Activated naive CD4-positive, alpha-beta T cell treated with anti-CD3 and anti-CD28 coated beads, Interleukin-2, amount 10 ng/mL, durations not matched to agents 7 days and 5 days (primary cell): Measurements from ENCODE around the gene EFS.
"Not testable (repeated sequence)": the region's sequence is repeated elsewhere in the genome, so short reads cannot be mapped to it uniquely, and the experiment has no call there.

ENCODE experiments used
- CTCF ChIA-PET: fragments of 350-600 bp; sonication (Branson Sonifier 250); formaldehyde crosslinking; loops from one replicate; lab custom pipeline; 2021; ENCODE audit warnings: antibody characterized with exemption; lab: Charles Lee
- DNase-seq: peaks from one replicate; pipeline ENCODE4 v3.0.0-alpha.2; 2020
- H3K27ac Mint-ChIP-seq: one replicate; pipeline ENCODE4 v1.8.0; 2021; ENCODE audit warnings: mild to moderate bottlenecking, moderate library complexity, mixed read lengths
- H3K27me3 Mint-ChIP-seq: one replicate; pipeline ENCODE4 v1.8.0; 2021; ENCODE audit warnings: mild to moderate bottlenecking, mixed read lengths
- H3K36me3 Mint-ChIP-seq: one replicate; pipeline ENCODE4 v1.8.0; 2021; ENCODE audit warnings: mixed read lengths
- H3K4me1 Mint-ChIP-seq: one replicate; pipeline ENCODE4 v1.8.0; 2021; ENCODE audit warnings: mixed read lengths
- H3K4me3 Mint-ChIP-seq: one replicate; pipeline ENCODE4 v1.8.0; 2021; ENCODE audit warnings: mild to moderate bottlenecking, moderate library complexity, mixed read lengths
- H3K9me3 Mint-ChIP-seq: one replicate; pipeline ENCODE4 v1.8.0; 2021; ENCODE audit warnings: mixed read lengths

EFS gene

DNA sequence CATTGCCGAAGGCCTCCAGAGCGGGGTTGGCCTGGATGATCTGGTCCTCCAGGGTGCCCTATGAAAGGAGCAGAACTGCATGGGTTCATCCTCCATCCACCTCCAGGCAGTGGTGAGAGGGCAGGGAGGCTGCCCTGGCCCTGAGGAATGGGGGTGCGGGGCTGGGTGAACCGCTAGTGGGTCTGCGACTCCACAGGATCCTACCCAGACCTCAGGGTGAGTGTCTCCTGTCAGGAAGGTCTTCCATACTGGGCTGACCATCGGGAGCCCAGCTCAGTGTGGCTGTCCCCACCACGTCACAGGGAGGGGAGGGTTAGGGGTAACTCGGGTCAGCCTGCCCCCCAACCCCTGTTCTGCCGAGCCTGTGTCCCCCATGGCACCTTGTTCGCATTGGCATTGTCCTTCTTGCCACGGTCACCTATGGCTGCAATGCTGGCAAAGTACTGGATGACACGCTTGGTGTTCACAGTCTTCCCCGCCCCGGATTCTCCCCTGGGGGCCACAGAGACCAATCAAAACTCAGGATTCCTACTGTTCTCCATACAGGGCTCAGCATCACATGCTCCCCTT is 39.4 kb upstream of the EFS start:
- no peak overlapping the region for H3K4me3 Mint-ChIP-seq
- no peaks in the 10 kb centered on the region for H3K9me3 Mint-ChIP-seq
- CTCF ChIA-PET = no interaction called here
- H3K27ac Mint-ChIP-seq = no peak overlapping the region
- DNase-seq = no peak
- H3K36me3 Mint-ChIP-seq = no peaks in the 10 kb centered on the region
- H3K27me3 Mint-ChIP-seq = peaks cover 21% of the 10 kb centered on the region
- no peaks in the 10 kb centered on the region for H3K4me1 Mint-ChIP-seq

GRCh38 chr14:23403908-23404307 is 38.9 kb upstream of the EFS start:
- Mint-ChIP-seq H3K27ac (no peak overlapping the region), H3K27me3 (peaks cover 19% of the 10 kb centered on the region)

GRCh38 chr14:23403139-23403438 is 38.1 kb upstream of the EFS start:
- Mint-ChIP-seq H3K27me3 (peaks cover 17% of the 10 kb centered on the region), H3K4me1 (no peaks in the 10 kb centered on the region), H3K4me3 (no peak overlapping the region), H3K27ac (no peak overlapping the region), H3K36me3 (no peaks in the 10 kb centered on the region), H3K9me3 (no peaks in the 10 kb centered on the region)
- CTCF ChIA-PET = no interaction called here
- DNase-seq = no peak

More at GRCh38 chr14:23403908-23404307, 38.9 kb upstream of the EFS start:
- Mint-ChIP-seq H3K4me1 (no peaks in the 10 kb centered on the region), H3K36me3 (no peaks in the 10 kb centered on the region), H3K9me3 (no peaks in the 10 kb centered on the region), H3K4me3 (no peak overlapping the region)
- no peak for DNase-seq
- CTCF ChIA-PET = no interaction called here

GRCh38 chr14:23402296-23403138 is 37.5 kb upstream of the EFS start:
- no peaks in the 10 kb centered on the region for H3K36me3 Mint-ChIP-seq
- no peaks in the 10 kb centered on the region for H3K9me3 Mint-ChIP-seq
- H3K27ac Mint-ChIP-seq = no peak overlapping the region
- peaks cover 22% of the 10 kb centered on the region for H3K27me3 Mint-ChIP-seq
- CTCF ChIA-PET = no interaction called here
- H3K4me3 Mint-ChIP-seq = no peak overlapping the region
- no peak for DNase-seq
- no peaks in the 10 kb centered on the region for H3K4me1 Mint-ChIP-seq

GRCh38 chr14:23401291-23401690 is 36.3 kb upstream of the EFS start:
- no peak for DNase-seq
- Mint-ChIP-seq H3K27ac (no peak overlapping the region), H3K27me3 (peaks cover 27% of the 10 kb centered on the region), H3K9me3 (no peaks in the 10 kb centered on the region), H3K4me1 (no peaks in the 10 kb centered on the region), H3K36me3 (no peaks in the 10 kb centered on the region), H3K4me3 (no peak overlapping the region)
- CTCF ChIA-PET = interaction anchor here (1.1 kb wide), 1 partner anchor 21 kb away, joined by 5 read pairs; no protein-coding TSS in a partner anchor

DNA sequence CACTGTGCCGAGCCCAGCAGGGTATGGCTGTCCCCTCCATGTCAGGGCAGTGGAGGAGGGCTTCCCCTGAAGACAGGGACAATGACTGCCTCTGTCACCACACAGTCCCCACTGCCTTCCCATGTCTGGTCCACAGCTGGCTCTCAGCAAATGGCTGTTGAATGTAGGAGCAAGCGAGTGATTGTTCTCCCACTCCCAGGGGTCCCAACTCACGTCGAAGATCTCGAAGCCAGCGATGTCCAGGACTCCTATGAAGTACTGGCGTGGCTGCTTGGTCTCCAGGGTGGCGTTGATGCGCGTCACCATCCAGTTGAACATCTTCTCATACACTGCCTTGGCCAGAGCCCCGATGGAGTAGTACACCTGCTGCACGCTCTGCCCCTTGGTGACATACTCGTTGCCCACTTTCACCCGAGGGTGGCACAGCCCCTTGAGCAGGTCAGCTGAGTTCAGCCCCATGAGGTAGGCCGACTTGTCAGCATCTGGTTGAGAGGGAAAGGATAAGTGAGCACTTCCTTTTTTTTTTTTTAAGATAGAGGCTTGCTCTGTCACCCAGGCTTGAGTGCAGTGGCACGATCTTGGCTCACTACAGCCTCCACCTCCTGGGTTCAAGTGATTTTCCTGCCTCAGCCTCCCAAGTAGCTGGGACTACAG is 35.7 kb upstream of the EFS start:
- CTCF ChIA-PET = interaction anchor here (1.1 kb wide), 1 partner anchor 21 kb away, joined by 5 read pairs; no protein-coding TSS in a partner anchor
- H3K27ac Mint-ChIP-seq, H3K4me3 Mint-ChIP-seq, H3K4me1 Mint-ChIP-seq, H3K9me3 Mint-ChIP-seq, DNase-seq, H3K36me3 Mint-ChIP-seq: not testable (repeated sequence)
- peaks cover 27% of the 10 kb centered on the region for H3K27me3 Mint-ChIP-seq

DNA sequence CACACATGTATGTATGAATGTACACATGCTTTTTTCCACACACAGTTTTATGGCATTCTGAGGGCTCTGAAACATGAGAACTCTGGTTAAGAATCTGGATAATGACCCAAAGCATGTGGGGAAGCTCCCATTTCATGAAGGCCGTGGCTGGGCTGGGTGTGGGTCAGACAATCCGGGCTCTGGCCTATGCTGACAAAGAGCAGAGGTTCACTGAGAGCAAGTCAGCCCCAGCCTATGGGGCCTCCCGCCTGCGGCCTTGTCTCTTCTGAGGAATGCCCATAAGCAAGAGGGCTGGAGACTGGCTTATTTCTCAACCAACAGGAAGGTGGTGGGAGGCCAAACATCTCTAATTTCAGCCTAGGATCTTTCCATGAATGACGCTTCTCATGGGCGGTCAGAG is 34.6 kb upstream of the EFS start:
- no peak overlapping the region for H3K27ac Mint-ChIP-seq

DNA sequence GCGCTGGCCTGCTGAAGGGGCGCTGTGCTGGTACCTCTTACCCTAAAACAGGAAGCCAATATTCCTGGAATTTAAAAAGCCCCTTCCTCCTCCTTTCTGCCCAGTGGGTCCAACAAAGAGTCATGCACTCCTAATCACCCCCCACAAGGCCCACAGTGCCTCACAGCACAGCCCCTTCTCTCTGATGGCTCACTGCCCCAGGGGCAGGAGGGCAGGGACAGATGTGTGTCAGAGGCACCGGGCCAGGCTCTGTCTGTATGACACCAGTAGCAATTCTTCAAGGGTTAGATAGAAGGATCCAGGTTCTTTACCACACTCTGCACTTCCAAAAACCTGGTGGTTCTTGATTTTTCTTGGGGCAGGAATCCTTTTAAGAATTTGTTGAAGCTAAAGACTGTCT is 34.2 kb upstream of the EFS start:
- CTCF ChIA-PET = no interaction called here
- H3K27me3 Mint-ChIP-seq = peaks cover 28% of the 10 kb centered on the region
- no peaks in the 10 kb centered on the region for H3K9me3 Mint-ChIP-seq

More for the DNA sequence above, 34.6 kb upstream of the EFS start:
- Mint-ChIP-seq H3K9me3 (no peaks in the 10 kb centered on the region), H3K4me1 (no peaks in the 10 kb centered on the region), H3K4me3 (no peak overlapping the region), H3K36me3 (no peaks in the 10 kb centered on the region), H3K27me3 (peaks cover 27% of the 10 kb centered on the region)
- CTCF ChIA-PET = no interaction called here
- DNase-seq = no peak

DNA sequence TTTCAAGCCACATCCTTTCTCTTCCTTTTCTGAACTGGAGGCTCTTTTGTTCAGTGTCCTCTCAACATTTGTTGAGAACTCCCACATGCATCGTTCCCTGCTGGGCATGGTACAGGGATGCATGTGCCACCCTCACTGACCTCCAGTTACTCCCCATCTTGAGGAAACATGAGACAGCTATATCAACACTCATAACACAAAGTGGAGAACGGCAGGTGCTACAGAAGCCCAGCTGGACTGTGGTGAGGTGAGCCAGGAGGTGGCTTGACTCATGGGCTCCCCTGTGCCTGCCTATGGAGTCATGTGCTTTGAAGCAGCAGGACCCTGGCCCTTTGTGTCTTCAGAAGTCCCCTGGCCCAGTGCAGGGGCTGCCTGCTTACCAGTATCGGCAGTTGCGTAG is 33.4 kb upstream of the EFS start:
- no peak overlapping the region for H3K4me3 Mint-ChIP-seq
- H3K36me3 Mint-ChIP-seq = no peaks in the 10 kb centered on the region
- no peak overlapping the region for H3K27ac Mint-ChIP-seq
- H3K9me3 Mint-ChIP-seq = no peaks in the 10 kb centered on the region
- H3K27me3 Mint-ChIP-seq = peaks cover 35% of the 10 kb centered on the region
- CTCF ChIA-PET = no interaction called here
- DNase-seq = no peak
- H3K4me1 Mint-ChIP-seq = no peaks in the 10 kb centered on the region

More for the DNA sequence above, 34.2 kb upstream of the EFS start:
- H3K4me1 Mint-ChIP-seq = no peaks in the 10 kb centered on the region
- no peak overlapping the region for H3K27ac Mint-ChIP-seq
- DNase-seq = no peak
- H3K4me3 Mint-ChIP-seq = no peak overlapping the region
- H3K36me3 Mint-ChIP-seq = no peaks in the 10 kb centered on the region

DNA sequence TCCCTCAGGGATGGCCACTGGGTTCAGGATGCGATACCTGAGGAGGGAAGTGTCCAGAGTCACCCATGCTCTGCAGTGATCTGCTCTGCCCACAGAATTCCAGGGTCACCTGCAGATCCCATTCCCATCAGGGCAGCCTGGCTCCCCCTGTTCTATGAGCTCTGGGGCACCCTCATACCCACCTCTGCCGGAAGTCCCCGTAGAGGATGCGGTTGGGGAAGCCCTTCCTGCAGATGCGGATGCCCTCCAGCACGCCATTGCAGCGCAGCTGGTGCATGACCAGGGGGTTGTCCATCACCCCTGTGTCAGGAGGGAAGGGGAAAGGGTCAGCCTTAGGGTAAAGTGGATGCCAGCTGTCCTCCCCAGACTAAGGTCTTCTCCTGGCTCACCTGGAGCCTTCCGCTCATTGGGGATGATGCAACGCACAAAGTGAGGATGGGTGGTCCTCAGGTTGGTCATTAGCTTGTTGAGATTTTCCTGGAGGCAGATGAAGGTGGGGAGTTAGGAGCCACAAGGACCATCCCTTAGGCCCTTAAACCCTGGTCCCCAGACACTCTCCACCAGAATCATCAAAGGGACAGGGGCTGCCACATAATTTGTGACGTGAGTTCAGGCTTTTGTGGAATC is 31.9 kb upstream of the EFS start:
- H3K27me3 Mint-ChIP-seq = peaks cover 35% of the 10 kb centered on the region
- no peak overlapping the region for H3K4me3 Mint-ChIP-seq
- CTCF ChIA-PET = interaction anchor here (0.7 kb wide), 1 partner anchor 163 kb away, joined by 3 read pairs; no protein-coding TSS in a partner anchor
- DNase-seq = no peak
- H3K9me3 Mint-ChIP-seq = no peaks in the 10 kb centered on the region
- no peak overlapping the region for H3K27ac Mint-ChIP-seq
- no peaks in the 10 kb centered on the region for H3K4me1 Mint-ChIP-seq
- no peaks in the 10 kb centered on the region for H3K36me3 Mint-ChIP-seq

- Mint-ChIP-seq H3K27me3 (peaks cover 33% of the 10 kb centered on the region), H3K27ac (no peak overlapping the region), H3K4me1 (no peaks in the 10 kb centered on the region), H3K4me3 (no peak overlapping the region), H3K9me3 (no peaks in the 10 kb centered on the region), H3K36me3 (no peaks in the 10 kb centered on the region)
- CTCF ChIA-PET = interaction anchor here (0.6 kb wide), 1 partner anchor 119 kb away, joined by 3 read pairs; no protein-coding TSS in a partner anchor
- no peak for DNase-seq
Measured at GRCh38 chr14:23396126-23396525, 31.2 kb upstream of the EFS start.

GRCh38 chr14:23392613-23393012 is 27.6 kb upstream of the EFS start:
- H3K27ac Mint-ChIP-seq = no peak overlapping the region
- no peak overlapping the region for H3K4me3 Mint-ChIP-seq
- CTCF ChIA-PET = interaction anchor here (0.7 to 1.0 kb wide), 3 partner anchors 12 to 128 kb away, joined by 3 to 4 read pairs (median 3); no protein-coding TSS in a partner anchor
- no peaks in the 10 kb centered on the region for H3K4me1 Mint-ChIP-seq
- H3K9me3 Mint-ChIP-seq = no peaks in the 10 kb centered on the region
- peaks cover 31% of the 10 kb centered on the region for H3K27me3 Mint-ChIP-seq
- H3K36me3 Mint-ChIP-seq = no peaks in the 10 kb centered on the region
- no peak for DNase-seq

DNA sequence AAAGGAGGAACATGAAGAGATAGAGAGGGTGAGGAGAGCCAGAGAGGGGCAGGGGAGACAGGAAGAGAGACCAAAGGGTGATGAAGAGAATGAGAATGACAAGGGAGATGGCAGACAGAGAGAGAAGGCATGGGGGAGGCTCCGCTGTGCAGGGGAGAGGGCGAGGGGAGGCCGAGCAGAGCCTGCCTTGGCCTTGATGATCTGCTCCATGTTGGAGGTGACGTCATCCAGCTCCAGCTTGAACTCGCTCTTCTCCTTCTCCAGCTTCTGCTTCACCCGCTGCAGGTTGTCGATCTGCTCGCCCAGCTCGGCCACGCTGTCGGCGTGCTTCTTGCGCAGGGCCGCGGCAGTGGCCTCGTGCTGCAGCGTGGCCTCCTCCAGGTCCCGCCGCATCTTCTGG is 24.9 kb upstream of the EFS start:
- not testable (repeated sequence) for H3K4me3 Mint-ChIP-seq, H3K4me1 Mint-ChIP-seq, H3K36me3 Mint-ChIP-seq, H3K9me3 Mint-ChIP-seq, H3K27ac Mint-ChIP-seq, DNase-seq
- CTCF ChIA-PET = interaction anchor here (3.3 kb wide), 1 partner anchor 10 kb away, joined by 11 read pairs; no protein-coding TSS in a partner anchor
- peaks cover 22% of the 10 kb centered on the region for H3K27me3 Mint-ChIP-seq

DNA sequence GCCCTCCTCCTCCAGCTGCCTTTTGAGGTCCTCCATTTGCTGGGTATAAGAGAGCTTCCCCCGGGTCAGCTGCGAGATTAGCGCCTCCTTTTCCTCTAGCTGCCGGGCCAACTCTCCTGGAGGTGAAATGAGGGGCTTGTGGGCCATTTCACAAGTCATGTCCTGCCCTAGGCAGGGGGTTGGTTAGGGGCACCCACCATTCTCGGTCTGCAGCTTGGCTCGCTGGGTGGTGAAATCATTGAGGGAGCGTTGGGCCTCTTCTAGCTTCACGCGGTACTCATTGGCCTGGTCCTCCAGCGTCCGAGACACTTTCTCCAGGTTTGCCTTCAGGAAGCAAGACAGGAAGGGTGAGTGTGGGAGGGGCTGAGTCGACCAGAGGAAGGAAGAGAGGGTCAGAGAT is 24.4 kb upstream of the EFS start:
- Mint-ChIP-seq H3K36me3 (no peaks in the 10 kb centered on the region), H3K9me3 (no peaks in the 10 kb centered on the region), H3K27me3 (peaks cover 25% of the 10 kb centered on the region), H3K4me3 (no peak overlapping the region), H3K27ac (no peak overlapping the region), H3K4me1 (no peaks in the 10 kb centered on the region)
- no peak for DNase-seq
- CTCF ChIA-PET = interaction anchor here (3.3 kb wide), 1 partner anchor 9 kb away, joined by 11 read pairs; no protein-coding TSS in a partner anchor
